Amniotic stem cell (primary cell): ENCODE results near the gene TP73.
"Not testable (repeated sequence)": the region's sequence is repeated elsewhere in the genome, so short reads cannot be mapped to it uniquely, and the experiment has no call there.

Source experiments
- DNase-seq: peaks from one replicate; lab custom pipeline; 2025; lab: John Stamatoyannopoulos, UW

TP73 gene

DNA sequence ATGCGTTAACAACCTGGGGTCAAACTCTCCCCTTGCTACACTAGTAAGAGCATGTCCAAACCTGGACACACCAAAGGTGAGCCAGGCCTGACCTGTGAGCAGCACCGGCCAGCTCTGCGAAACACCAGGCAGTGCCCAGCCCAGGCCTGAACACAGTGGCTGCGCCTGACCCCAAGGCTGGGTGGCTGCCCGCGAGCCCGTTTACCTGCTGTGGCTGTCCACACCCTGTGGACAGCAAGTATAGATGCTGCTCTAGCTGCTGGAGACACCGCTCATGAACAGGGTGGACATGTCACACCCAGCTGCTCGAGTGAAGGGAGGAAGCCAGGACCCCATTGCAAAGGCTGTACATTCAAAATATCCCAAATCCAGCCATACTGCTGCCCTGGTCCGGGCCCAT, 92.3 kb downstream of the TP73 start:
- DNase-seq, result no peak

DNA sequence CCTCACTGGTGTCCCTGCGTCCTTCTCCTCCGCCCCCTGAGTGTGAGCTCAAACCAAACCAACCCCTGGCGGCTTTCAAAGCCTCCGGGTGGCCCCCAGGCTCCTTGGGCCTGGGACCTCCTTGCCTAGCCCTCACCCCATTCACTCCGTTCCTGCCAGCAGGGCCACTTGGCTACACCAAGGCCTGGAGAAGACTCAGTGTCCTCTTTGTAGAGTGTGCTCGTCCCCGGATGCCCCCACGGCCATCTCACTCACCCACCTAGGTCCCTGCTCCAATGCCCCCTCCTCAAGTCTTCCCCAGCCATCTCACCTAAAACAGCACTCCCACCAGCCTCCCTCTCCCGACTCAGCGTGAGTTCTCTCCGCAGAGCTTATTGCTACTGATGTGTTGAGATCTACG, 92.8 kb downstream of the TP73 start:
- DNase-seq, result no peak

DNA sequence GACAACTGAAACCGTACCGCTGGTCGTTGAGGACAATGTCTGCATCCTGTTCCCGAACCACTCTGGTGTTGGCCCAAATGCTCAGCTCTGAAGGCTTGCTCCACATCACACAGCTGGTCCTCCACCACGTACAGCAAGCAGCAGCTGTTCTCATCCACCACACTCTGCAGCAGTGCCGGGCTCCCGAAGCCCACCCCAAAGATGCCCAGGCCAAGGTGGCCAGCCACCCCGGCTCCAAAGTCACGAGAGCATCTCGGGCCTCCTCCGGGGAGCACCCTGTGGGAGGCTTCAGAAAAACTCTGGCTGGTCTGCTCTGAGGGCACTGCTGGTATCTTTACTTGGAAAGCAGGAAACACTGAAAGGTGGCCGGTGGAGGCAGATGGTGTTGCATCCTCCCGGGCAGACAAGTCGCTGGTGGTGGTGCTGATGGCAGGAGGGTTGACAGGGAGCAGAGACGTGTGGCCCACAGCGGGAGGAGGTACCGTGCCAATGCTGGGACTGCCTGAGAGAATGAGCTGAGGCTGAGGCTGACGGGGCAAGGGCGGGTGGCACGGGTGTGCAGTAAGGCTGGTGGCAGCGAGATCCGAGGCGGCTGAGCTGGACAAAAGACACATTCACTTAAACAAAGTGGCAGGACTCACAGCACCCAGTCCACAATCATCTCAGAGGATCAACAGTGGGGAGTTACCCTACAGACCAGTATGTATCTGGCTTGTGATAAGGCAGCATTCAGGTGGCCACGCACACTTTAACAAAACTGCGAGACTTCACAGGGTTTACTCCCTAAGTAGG, 93.5 kb downstream of the TP73 start:
- DNase-seq, result no peak

DNA sequence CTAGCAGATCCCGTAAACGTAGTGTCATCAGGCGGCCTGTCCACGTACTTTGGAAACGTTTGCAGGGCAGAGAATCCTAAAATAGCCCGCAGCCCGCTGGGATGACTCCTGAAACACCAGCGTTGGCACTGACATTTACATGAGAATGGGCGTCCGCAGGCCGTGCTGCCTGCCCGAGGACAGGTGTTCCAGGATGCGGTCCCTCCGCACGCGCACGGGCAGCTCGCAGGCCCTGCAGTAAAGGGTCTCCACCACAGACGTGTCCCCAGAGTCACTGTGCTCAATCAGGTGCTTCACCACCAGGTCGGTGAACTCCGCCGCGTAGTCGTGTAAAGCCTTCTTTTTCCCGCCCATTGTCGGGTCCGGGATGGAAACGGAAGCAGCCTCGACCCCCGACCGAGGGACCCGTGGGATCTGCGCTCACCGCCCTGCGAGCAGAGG, 94.1 kb downstream of the TP73 start:
- DNase-seq, result no peak

DNA sequence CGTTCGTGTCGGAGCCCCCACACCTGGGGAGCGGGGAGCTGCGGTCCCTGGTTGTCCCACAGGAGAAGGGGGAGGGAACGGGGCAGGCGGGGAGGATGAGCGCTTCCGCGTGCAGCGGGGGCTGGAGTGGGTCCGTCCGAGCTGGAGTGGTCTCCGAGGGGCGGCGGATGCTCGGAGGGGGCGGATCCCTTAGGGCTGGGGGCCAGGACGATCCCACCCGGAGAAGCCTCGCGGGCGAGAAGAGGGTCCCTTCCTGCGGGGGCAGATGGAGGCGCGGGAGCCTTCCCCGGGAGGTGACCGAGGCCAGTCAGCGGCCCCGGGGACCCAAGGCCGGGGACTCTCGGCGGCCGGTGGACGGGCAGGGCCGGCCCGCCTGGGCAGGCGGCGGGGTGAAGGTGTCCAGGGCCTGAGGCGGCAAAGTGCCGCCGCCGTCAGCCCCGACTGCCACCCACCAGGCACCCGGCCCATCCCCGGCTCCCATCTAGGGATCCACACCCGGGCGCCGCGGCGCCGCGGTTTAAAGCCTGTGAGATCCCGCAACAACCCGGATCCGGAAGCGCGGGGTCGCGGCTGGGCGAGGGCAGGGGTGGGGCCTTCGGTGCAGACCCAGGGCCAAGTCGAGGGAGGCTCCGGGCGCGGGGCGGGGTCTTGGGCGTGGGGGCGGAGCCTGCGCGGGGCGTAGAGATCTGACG, 94.7 kb downstream of the TP73 start:
- no peak for DNase-seq

DNA sequence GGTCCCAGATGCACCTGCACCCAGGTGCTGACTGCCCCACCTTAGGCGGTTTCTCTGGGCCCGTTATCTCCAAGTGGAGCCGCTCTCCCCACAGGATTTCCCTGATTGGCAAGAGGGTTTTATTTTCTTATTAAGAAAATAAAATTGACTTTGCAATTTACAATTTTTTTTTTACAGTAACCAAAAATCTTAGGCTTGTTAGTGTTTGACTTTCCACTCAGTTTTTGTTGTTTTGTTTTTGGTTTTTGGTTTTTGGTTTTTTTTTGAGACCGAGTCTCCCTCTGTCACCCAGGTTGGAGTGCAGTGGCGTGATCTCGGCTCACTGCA, 95.2 kb downstream of the TP73 start:
- no peak for DNase-seq

DNA sequence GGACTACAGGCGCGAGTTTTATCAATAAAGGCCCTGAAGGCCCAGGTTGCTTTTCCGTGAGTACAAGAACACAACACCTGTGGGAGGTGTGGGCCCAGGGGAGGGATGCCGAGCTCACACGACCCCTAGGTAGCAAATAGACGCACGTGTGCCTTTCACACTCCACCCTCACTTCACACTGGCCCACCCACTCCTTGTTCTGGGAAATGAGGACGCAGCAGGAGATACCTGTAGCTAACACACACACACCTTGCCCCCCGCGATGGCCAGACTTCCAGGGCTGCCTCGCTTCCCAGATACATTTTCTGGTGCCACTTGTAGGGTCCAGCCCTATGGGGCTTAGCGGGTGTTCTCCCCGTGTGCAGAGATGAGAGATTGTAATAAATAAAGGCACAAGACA, 95.6 kb downstream of the TP73 start:
- no peak for DNase-seq

DNA sequence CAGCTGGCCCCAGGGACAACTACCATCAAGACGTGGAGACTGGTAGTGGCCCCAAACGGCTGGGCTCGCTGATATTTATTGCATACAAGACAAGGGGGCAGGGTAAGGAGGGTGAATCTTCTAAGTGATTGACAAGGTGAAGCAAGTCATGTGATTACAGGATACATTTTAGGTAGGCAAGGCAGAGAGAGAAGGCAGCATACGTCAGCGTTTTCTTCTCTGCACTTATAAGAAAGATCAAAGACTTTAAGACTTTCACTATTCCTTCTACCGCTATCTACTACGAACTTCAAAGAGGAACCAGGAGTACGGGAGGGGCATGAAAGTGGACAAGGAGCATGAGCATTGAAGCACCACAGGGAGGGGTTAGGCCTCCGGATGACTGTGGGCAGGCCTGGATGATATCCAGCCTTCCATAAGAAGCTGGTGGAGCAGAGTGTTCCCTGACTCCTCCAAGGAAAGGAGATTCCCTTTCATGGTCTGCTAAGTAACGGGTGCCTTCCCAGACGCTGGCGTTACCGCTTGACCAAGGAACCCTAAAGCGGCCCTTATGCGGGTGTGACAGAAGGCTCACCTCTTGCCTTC, 96.1 kb downstream of the TP73 start:
- DNase-seq, result not testable (repeated sequence)

DNA sequence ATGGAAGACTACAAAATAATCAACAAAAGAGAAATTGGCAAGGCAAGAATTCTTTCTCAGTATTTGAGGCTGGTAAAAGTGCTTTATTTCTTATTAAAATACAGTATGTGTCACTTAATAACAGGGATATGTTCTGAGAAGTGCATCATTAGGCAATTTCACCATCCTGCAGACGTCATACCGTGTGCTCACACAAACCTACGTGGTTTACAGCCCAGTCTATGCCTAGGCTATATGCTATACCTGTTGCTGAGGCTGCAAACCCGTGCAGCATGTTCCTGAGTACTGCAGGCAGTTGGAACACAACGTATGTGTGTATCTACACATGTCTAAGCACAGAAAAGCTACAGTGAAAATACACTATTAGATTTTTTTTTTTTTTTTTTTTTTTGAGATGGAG, 97.2 kb downstream of the TP73 start:
- DNase-seq, result no peak

DNA sequence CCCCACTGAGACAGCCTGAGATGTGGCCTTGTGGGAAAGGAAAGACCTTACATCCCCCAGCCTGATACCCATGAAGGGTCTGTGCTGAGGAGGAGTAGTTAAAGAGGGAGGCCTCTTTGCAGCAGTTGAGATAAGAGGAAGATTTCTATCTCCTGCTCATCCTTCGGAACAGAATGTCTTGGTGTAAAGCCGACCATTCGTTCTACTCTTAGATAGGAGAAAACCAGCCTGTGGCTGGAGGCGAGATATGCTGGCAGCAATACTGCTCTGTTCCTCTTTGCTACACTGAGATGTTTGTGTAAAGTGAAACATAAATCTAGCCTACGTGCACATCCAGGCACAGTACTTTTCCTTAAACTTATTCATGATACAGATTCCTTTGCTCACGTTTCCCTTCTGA, 98.4 kb downstream of the TP73 start:
- DNase-seq, result no peak

DNA sequence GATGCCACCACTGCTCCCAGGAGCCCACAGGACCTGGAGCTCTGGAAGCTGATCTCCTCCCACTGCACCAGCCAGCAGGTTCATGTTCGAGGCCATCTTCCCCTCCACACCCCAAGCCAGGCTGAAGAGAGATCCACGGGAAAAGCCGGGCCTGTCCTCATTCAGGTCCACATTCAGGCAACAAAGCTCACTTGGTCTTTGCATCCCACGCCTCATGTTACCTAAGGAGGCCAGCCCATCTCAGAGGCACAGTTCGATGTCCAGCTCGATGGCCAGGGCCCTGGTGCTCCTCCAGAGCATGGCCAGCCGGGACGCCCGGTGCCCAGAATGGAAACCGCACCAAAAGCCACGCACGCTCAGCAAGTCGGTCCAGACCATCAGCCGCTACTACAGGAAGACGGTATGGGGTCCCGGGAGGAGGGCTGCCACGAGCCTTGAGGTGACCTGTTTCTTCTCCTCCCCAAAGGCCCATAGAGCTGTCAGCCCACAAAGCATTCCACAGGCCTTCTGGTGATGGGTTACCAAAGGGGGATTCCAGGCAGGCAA, 100.2 kb downstream of the TP73 start, which contains the start of gene CCDC27:
Gene CCDC27, plus strand, starts transcription at position 51 of the 546 bp plus-strand sequence. Its CDS starts 32 bp downstream, at position 83.
- DNase-seq, result no peak

DNA sequence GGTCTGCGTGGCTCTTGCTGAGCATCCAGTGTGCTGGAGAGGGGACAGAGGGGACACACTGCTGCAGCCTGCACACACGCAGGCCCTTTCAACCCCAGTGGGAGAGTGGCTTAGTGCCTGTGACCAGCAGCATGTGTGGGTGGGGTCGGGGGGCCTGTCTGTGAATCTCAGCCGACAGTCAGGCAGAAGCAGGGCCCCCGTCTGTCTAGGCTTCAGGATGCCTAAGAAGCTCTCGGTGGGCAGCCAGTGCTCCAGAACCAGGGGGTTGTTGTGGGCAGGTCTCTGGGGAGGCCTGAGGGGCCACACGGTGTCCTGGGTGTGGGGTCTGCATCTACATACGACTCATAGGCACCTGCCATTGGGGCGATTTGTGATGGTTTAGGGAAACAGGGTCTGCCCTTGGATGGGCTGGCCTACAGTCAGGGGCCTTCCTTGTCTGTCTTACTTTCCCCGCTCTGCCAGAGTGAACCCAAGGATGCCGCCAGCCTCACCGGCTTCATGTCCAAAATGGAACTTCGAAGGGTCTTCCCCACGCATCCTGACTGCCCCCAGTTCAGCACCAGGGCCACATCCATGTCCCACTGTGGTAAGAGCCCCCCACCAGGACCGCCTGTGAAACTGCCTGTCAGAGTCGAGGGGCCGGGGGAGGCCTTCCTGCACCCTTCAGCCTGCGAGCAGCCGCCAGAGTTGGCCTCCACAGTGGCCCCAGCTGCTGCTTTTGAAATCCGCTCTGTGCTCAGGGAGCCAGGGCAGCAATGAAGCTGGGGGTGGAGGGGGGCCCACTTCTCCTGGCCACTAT, 101.5 kb downstream of the TP73 start:
- DNase-seq, result no peak

DNA sequence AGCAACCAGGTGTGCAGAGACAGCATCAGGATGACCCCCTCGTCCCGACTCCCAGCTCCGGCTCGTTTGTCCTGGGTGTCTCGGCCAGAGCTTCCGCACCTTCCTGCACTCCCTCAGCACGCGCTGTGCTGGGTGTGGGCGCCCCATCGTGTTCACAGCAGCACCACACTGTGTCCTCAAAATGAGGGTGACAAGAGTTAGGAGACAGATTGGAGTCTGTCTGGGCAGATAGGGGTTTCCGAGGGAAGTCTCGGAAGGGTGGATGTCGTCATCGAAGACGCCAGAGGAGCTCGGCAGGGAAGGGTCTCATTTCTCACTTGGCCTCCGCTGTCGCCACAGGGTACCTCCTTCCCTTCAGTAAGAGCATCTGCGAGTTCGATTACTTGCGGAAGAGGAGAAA, 104.1 kb downstream of the TP73 start:
- no peak for DNase-seq

DNA sequence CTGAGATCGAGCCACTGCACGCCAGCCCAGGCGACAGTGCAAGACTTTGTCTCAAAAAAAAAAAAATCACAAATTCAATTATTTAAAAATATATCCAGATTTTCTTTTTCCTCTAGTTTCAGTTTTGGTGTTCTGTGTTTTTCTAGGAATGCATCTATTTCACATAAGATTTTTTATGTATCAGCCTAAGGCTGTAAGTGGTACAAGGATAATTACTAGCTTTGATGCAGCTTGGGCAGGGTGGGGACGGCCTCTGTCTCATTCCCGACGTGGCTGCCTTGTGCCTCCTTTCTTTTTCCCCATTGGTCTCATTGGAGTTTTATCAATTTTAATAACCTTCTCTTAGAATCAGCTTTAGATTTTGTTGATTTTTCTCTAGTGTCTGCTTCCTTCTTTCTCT, 106.8 kb downstream of the TP73 start:
- no peak for DNase-seq

DNA sequence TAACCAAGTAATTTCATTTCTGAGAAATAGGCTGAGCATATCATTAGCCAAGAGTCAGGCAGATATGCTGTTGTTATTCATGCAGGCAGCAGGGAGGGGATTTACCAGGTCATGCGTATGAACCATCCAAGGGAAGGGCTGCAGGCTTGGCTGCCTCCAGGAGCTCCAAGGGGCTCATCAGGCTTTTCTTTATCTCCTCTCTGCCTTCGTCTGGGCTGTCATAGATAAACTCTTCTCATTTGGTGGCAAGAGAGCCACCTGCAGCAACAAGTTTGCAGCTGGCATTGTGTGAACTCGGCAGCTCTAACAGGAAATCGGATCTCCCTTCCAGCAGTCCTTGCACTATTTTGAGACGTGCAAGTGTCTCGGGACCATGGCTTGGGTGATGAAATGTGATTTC, 107.5 kb downstream of the TP73 start:
- no peak for DNase-seq

DNA sequence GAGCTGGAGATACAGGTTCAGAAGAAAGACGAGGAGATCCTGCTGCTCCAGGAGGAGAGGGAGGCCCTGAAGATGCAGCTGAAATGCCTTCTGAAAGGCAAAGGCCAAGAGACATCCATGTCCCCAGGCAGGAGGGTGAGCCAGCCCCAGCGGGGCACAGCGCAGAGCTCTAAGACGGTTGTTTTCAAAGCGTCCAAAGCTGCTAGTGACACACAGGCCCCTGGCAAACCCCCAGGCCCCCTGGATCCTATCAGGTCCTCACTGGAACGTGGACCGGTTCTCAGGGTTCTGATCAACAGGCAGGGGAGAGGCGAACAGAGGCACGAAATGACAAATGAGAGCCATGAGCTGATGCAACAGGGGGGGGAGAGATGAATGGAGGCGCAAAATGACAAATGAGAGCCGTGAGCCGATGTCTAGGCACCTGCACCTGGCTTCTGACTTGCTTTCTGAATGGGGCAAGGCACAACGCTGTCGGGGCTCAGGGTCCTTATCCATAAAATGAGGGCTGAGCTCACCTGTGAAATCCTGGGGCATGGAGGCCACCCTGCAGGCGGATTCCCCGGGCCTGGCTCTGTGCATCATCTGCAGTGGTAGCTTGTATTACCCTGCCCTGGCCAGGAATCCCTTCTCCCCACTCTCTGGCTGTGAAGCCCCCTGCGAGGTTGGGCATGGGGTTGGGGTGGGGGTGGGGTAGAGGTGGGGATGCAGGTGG, 109.1 kb downstream of the TP73 start:
- DNase-seq, result no peak

DNA sequence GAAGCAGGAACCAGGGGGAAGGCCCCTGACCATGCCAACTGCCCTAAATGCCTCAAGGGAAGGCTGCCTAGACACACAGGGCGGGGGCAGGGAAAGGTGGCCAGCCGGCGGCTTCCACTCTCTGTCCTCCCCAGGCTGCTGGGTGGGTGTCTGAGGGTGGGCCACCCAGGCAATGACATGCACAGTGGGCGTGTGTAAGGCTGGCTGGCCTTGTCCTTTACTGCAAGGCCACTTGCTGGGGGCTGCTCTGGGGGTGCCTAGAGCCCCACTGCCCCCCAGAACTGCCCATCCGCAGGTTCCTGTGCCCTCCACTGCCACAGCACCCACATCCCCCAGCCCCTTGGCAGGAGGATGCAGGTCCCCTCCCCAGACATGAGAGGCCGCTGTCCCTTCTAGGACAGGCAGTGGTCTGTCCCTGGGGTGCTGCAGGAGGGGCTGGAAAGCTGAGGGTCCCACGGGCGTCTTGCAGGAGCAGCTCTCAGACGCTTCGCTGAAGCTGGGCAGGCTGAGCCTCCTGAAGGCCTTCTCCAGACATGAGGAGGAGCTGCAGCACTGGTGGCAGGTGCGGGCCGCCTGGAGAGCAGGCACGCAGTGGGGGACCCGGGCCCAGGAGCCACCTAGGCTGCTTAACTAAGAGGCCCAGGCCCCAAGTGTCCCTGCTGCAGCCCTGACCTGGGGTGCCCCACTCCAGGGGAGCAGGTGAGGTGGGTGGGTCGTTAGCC, 110.0 kb downstream of the TP73 start:
- no peak for DNase-seq

DNA sequence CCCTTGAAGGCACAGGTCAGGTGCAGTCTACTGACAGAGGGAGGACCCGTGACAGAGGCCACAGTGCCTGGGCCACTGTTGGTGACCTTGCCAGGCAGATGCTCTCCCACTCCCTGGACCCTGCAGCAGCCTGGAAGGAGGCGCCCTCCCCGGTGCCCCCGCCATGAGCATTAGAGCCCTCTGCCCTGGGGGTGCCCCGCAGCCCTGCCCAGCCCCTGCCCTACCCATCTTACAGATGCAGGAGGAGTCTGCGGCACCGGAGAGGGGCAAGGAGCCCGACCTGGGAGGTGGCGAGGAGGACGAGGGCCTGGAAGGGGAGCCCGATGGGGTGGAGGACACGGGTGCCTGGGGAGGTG, 110.5 kb downstream of the TP73 start:
- DNase-seq, result no peak

DNA sequence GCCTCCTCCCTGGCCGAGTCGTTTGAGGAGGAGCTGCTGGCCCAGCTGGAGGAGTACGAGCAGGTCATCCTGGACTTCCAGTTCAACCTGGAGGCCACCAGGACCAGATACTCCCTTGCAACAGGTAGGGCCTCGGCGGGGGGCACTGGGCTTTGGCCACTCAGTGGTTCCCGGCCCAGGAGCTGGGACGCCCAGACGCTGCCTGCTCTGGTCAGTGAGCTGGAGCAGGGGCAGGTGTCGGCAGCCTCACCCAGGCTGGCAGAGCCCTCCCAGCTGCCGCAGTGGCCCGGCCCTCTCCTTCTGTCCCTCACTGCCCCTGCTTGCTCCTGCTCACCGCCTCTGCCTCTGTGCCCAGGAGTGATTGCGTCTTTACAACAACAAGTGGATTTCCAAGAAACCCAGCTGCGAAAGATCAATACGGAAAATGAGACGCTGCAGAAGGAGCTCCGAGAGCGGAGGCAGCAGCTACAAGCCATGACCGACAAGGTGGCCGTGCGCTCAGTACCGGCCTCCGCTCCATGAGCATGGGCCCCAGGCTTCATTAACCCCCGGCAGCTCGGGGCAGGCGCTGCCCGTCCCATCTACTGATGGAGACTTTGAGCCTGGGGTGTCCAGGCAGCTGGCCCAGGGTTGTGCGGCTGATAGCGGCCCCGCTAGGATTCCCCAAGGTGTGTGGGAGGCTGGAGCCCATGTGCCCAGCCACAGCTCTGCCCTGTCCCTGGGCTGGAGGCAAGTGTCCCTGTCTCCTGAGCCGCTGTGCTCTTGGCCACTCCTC, 111.2 kb downstream of the TP73 start:
- no peak for DNase-seq

DNA sequence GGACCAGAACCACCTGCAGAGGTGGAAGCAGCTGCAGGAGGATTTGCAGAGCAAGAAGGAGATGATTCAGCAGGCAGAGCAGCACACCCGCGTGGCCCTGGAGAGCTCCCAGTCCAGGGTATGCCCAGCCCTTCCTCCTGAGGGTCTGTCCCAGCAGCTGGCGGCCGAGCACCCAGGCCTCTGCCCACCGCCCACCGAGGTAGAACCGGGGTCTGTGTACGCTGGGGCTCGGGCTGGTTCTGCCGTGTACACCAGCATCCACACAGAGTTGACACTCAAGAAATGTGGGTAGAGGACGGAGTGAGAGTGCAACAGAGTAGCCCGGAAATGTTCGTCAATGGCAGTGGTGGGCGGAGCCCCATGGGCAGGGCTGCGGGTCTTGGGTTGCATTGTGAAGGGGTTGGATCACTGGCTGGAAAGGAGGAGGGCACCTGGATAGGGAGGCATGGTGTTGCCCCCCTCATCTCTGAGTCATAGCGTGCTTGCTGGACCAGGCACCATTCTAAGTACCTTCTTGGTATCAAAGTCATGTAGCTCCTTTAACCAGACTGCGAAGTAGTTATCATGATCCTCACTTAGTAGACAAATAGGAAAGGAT, 115.1 kb downstream of the TP73 start:
- no peak for DNase-seq
